Skin epidermis (tissue), 12 donors: ENCODE results near the gene GBE1.

Experiments
- H3K27ac ChIP-seq, 21 experiments: fragments of 200-600 bp; sonication (generic) in 11 of 21; one replicate each; pipeline ENCODE4 v1.5.0; 2020; ENCODE audit warnings: mild to moderate bottlenecking in 3 of 21, inconsistent platforms in 2 of 21, moderate library complexity in 2 of 21
- H3K4me3 ChIP-seq, 7 experiments: fragments of 200-600 bp; sonication (generic) in 2 of 7; one replicate each; pipeline ENCODE4 v1.5.0; 2020; ENCODE audit warnings: inconsistent platforms in 2 of 7, mild to moderate bottlenecking in 2 of 7, moderate library complexity in 1 of 7

GBE1 gene

DNA sequence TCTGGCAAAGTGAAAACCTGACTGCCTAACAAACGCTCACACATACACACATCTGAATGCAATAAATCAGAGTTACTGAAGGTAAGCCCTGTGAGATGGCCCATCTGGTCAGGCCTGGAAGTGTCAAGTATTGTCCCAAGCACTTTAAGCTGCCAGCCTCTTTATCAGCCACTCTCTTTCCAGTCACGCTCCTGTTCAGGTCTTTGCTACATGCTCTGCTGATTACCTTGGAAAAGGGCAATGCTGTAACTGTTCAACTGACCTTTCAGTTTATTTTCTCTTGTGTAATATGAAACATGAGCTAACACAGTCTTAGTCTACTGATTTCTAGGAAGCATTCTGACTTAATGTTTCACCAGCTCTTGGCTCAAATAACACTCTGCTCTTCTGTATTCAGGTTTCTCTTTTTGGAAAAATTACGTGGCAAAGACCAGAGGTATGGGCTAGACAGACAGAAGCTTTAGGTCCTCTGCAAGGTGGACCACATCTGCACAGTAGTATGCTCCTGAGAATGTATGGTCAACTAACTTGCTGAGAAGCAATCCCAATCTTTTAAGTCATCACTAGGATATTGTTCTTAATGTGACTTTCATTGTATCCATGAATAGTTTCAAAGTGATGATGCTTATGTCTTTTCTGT lies 44.5 kb downstream of the GBE1 start:
- Histone ChIP-seq H3K27ac (no peak overlapping the region), H3K4me3 (no peak overlapping the region)

DNA sequence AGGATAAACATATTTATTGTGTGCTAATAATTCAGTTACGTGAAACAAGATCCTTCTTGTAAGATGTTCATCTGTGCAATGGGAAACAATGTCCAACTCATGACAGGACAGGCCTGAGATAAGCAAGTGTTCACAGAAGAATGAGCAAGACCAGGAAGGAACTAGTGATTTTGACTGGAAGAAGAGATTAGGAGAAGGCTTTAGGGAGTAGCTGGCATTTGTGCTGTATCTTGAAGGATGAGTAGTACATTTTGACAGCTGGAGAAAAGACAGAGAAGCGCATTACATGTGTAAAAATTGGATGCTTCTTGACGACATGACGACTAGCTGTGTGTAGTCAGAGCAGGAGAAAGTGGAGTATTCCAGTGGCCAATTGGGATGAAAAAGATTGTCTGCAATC lies 48.4 kb downstream of the GBE1 start:
- H3K27ac ChIP-seq = no peak overlapping the region
- H3K4me3 ChIP-seq = no peak overlapping the region

DNA sequence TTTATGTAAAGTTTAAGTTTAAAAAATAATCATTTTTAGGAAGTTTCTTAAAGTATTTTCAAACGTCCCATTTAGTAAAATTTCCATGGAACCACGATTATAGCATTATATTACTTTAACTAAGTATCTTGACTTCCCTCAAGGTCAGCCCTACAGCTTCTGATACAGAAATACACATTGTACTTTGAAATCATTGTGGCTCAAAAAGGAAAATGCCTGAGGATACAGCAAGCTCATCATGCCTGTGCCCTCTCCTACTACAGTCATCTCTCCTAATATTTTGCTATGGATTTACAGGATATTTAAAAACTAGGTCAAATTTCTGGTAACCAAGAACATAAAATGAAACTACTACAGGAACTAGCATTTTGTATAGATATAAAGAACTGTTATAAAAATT lies 51.8 kb downstream of the GBE1 start:
- Histone ChIP-seq H3K27ac (no peak overlapping the region), H3K4me3 (no peak overlapping the region)

DNA sequence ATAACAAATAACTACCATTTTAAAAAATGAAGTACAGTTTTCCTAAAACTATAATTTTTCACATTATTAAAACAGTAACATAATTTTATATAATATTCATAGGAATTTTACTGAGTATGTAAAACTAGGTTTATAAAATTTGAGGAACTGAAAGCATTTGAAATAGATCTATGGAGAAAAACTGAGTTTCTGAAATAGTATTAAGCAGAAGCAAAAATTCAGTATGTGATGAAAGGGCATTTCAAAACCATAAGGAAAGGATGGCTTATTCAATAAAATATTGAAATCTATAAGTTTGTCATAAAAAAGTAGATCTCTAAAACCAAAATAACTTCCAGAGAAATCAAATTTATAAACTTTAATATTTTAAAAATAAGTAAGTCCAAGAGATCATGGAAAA lies 53.4 kb downstream of the GBE1 start:
- Histone ChIP-seq H3K4me3 (no peak overlapping the region), H3K27ac (no peak overlapping the region)

DNA sequence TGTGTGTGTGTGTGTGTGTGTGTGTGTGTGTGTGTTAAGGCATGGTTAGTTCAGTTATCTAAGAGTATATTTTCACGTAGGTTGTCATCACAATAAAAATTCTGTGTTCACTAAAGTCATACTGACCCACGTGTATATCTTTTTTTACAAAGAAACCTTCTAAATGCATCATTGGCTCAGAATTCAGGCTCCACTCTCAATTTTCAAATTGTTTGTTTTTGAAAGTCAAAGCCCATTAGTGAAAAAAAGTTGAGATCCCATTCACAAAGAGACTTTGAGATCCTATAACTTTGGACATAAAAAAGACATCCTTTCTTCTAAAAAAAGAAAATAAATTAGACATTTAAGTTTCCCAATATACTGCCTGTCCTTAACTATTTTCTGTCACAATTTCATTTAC lies 59.3 kb downstream of the GBE1 start:
- H3K4me3 ChIP-seq = no peak overlapping the region
- H3K27ac ChIP-seq = no peak overlapping the region

DNA sequence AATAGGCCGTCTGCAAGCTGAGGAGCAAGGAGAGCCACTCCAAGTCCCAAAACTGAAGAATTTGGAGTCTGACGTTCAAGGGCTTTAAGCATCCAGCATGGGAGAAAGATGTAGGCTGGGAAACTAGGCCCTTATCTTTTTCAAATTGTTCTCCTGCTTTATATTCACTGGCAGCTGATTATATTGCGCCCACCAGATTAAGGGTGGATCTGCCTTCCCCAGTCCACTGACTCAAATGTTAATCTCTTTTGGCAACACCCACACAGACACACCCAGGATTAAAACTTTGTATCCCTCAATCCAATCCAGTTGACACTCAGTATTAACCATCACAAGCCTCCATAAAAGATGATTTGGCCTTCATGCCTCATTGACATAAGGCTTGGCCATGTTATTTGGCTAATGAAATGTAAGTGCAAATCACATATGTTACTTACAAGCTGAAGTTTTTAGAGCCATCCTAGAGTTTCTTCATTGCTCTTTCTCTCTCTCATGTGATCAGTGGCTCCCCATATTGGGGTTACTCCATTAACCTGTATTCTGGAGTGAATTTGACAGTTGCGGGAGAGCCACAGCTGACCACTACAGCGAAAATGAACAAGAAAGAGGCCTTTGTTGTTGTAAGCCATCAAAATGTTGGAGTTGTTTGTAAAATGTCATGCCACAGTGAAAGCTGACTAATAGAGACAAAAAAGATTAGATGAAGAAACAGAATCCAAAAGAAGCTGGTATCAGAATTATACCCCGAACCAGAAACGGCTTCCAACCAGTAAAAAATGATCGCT lies 61.7 kb downstream of the GBE1 start:
- no peak overlapping the region for H3K4me3 ChIP-seq
- no peak overlapping the region for H3K27ac ChIP-seq

DNA sequence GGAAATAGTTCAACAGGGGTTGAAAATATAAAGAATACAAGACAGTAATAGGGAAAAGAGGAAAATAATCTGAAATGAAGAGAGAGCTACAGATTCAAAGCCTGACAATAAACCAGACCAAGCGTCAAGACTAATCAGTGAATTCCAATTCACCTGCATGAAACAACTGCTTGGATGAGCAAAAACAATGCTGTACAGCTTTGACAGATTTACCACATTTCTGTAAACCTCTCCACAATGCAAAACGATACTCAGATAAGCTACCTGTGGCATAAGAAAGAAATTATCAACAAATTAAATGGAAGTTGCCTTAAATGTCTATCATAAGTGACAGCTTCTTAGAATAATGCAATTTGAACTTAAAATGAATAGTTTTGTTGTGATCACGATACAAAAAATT lies 65.4 kb downstream of the GBE1 start:
- no peak overlapping the region for H3K4me3 ChIP-seq
- no peak overlapping the region for H3K27ac ChIP-seq

DNA sequence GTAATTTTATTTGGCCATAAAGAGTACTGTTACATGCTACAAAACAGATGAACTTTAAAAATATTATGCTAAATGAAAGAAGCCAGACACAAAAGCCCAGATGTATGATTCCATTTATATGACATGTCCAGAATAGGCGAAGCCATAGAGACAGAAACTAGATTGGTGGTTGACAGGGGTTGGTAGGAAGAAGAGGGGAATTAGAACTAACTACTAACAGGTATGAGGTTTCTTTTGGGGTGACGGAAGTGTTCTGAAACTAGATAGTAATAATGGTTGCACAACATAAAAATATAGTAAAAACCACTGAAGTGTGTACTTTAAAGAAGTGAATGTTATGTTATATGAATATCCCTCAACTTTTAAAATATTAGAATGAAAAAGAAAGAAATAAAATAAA lies 66.1 kb downstream of the GBE1 start:
- H3K27ac ChIP-seq = no peak overlapping the region
- H3K4me3 ChIP-seq = no peak overlapping the region

DNA sequence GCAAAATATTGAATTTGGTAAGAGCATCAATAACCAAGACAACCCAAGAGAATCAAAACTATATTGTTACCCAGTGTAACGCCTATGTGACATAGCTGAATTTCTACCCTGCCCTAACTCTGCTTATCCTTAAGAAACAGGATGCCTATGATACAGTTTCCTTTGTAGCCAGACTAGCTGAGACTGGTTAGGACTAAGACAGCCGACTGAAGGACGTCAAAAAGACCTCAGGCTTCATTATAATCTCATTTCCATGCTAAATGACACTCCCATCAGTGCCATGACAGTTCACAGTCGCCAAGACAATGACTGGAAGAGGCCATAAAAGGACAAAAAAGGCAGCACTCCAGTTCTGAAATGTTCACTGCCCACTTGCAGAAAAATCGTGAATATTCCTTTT lies 66.8 kb downstream of the GBE1 start:
- Histone ChIP-seq H3K4me3 (no peak overlapping the region), H3K27ac (no peak overlapping the region)

DNA sequence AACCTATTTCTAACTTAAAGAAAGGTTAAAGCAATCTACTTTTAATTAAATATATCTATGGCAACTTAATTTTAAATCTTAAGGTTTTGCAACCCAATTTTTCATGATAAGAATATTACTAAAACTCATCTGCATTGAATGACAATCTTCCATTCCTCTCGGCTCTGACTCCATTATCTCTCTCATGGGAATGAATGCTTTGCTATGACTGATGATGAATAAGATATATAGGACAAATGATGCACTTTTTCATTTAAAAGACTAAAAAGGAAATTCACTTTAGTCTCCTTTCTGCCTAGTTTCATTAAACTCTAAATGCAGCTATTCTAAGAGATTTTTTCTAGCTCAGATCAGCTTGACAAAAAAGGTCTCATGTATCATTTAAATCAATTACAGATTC lies 68.7 kb downstream of the GBE1 start:
- no peak overlapping the region for H3K4me3 ChIP-seq

DNA sequence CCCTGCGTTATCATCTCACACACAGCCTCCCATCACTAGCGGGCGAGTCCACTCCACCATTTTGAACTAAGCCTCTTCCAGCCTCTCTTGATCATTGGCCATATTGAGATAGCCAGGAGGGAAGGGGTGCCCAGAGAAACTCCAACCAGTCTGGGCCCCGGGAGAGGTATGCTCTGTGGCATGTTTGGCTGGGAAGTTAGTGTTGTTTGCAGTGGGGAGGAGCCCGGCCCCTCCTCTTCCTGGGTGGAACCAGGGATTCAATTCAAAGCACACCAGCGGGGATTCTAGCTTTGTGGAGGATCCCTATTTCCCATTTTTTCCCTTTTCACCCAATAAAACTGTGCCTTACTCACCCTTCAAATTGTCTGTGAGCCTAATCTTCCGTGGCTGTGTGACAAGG lies 71.8 kb downstream of the GBE1 start:
- H3K27ac ChIP-seq = no peak overlapping the region
- H3K4me3 ChIP-seq = no peak overlapping the region

More for the DNA sequence above, 68.7 kb downstream of the GBE1 start:
- H3K27ac ChIP-seq = no peak overlapping the region

DNA sequence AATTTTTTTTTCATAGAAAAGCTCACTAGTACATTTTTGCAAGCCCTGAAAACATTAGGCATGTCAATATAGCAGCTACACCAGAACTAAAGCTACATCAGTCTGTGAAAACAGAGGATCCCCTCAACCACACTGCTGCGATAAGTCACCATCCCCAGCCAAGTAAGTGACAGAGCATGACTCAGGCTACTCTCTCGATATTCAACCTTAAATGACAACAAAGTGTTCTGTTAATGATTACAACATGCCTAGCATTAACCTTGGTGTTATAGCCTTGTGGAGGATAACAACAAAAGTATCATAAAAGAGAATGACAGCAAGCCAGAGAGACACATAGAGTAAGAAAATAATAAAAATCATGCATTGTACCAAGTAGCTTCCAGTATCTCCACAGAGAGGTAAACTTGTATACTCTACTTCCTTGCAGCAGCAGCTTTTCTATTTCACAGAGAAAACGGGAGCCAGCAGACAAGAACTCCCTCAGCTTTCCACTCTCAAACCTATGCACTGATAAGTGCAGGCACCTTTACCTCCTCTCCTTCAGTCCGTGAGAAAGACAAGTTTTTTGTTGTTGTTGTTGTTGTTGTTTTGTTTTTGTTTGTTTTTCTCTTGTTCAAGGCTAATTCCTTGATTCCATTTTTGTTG lies 76.6 kb downstream of the GBE1 start:
- Histone ChIP-seq H3K27ac (no peak overlapping the region), H3K4me3 (no peak overlapping the region)

DNA sequence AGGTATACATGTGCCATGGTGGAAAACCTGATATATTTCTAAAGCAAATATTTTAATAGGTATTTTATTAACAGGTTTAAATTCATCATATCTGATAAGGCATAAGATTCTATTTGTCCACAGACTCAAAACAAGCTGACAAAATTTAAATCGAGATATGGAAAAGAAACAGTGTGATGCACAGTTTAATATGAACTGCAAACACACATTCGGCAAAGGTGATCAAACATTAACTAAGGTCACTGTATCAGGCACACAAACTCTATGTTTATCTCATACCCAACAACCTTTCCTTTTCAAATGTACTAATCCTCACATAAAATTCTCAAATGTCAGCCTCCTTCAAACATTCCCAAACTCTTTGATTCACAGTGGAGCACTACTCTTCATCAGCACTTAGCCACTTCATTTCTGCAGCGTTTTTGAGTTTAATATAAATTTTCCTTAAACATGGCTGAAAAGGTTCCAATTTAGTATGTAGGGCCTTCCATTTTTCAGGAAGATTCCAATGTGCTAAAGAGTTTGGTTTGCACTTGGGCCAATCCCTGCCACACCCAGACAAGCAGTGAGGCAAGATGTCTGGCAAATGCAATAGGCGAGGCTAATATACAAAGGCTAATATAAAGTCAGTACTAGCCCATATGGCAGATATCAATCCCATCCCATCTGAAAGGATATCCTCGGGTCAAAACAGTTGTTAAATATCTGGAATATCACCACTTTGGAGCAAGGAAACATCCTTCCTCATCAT lies 84.6 kb downstream of the GBE1 start:
- no peak overlapping the region for H3K4me3 ChIP-seq
- H3K27ac ChIP-seq = no peak overlapping the region

DNA sequence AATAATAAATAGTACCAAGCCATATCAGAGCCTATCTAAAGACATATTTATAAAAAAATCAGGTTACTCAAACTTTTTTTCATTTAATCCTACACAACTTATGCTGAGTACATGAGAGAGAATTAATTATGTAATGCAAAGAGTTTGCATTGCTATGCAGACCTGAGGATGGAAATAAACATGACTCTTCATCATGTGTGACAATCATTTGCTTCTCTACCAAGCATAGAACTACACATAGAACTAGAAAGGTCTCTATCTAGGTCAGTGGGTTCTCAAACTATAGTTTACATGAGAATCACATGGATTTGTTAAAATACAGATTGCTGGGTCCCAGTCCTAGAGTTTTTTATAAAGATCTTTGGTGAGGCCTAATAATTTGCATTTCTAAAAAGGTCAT lies 86.8 kb downstream of the GBE1 start:
- Histone ChIP-seq H3K27ac (no peak overlapping the region), H3K4me3 (no peak overlapping the region)

DNA sequence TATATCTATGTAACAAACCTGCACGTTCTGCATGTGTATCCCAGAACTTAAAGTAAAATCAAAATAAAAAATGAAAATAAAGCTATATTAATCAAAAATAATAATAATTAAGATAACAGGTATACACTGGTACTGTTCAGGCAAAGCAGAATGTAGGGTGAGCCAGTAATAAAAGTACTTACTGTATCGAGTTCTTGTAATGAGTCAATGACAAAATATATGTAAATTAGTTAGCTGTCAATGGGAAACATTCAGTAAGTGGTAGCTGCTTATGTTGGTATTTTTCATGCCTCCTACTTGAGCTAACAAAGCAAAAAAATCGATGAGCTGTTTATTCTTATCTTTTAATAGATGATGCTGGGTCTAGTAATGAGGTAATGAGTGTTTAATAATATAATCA lies 93.2 kb downstream of the GBE1 start:
- Histone ChIP-seq H3K27ac (no peak overlapping the region), H3K4me3 (no peak overlapping the region)

DNA sequence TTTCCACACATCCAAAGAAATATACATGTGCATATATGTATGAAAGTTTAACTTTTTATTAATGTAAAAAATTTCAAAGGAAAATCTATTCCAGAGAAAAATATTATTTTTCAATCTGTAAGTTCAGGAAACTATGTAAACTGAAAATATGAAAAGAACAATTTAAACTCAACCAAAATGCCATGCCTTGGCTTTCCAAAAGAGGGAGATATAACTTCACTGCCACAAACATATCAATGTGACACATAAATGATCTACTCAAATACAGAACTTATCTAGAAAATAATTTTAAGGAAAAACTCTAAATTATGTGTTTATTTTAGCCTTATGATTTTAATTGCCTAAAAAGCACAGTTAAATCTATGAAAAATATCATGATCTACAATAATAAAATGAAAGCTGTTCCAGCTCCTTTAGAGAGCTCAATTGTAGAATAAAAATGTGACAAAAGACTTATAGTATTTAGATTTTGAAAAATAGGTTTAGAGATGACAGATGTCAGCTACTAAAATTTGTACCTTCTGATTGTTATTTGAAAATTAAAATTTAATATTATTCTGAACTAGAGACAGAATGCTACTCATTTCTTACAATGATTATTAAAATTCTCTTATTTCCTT lies 94.8 kb downstream of the GBE1 start:
- H3K4me3 ChIP-seq = no peak overlapping the region
- no peak overlapping the region for H3K27ac ChIP-seq

DNA sequence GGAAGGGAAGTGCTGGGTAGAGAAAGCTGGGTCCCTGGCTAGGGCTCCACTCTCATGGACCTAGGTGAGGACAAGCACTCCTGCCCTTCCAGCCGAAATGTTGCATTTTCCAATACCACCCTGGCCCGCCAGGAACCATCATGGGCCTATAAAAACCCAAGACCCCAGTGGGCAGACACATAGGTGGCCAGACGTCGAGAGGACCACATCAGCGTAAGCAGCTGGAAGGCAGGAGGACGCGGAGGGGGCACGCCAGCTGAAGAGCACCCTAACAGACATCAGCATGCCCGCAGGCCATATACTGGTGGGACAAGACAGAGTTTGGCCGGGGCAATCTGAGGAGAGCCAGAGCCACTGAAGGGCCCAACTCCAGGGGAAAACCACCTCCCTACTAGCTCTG lies 98.3 kb downstream of the GBE1 start:
- no peak overlapping the region for H3K4me3 ChIP-seq
- H3K27ac ChIP-seq = no peak overlapping the region

DNA sequence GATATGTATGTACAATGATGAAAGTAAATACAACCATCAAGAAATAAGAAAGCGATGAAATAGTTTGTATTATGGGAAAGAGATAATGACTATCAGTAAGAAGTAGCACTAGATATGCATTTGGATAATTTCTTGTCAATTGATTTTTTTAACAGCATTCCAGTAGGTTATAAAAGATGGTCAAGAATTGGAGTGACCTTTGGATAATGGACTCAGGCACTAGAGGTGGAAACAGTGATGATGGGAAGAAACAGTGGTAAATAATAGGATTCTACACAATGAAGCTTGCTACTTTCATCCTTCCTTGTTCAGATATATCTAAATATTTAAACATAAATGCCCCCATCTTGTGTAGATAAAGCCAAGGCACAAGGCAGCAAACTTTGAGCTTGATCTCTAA lies 101.4 kb downstream of the GBE1 start:
- H3K27ac ChIP-seq = no peak overlapping the region
- H3K4me3 ChIP-seq = no peak overlapping the region

DNA sequence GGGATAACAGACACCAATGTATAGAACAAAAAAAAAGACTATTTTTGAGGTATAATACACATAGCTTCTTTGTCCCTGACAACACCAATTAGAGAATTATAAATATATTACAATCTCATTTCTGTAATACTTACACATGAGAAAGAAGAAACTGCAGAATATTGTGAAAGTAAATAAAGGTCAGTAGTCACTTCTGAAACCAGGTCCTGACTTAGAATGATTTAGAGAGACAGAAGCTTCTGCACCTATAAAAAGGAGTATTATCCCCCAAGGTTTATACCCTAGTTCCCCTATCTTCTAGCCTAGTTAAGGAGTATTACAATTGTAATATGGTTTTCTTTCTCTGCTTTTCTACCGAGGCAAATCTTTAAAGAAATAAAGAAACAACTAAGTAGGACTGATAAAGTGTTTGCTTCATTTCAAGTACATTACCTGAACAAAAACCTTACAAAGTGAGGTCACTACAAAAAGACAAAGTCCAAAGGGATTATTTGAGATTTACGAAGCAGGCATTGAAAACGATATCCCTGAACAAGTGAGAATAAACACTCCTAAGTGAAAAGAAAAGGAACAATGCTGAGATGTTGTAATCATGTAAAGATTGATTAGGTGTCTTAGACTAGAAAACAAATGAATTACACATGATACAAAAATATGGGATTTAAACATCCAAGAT lies 103.0 kb downstream of the GBE1 start:
- no peak overlapping the region for H3K27ac ChIP-seq
- no peak overlapping the region for H3K4me3 ChIP-seq

DNA sequence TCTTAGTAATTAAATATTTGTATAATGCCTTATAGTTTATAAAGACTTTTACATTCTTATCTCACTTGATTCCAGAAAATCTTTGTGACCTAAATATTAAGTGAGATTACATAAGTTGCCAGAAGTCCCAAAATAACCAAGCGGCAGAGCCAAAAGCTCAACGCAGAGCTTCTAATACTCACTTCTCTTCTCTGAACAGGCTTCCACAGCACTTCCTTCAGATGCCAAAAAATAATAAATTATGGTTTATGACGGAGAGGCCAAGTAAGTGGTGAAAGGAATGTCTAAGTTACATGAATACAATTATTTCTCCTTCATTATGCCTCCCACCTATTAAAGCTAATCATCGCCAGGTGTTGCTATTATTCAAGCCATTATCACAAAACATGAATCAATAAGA lies 110.3 kb downstream of the GBE1 start:
- peak overlapping the region in 9 of 21 experiments; percentile 5 to 76 (median 51) for H3K27ac ChIP-seq
- H3K4me3 ChIP-seq = no peak overlapping the region
